ENCODE results near the gene POLR3G. TPM values are rescaled to one million over a fixed set of nuclear protein-coding genes. Genes with fewer than 3 reads are reported as not detected.

The POLR3G gene
- total RNA-seq, 1 donor from 2014 or later, result 28.4 TPM

DNA sequence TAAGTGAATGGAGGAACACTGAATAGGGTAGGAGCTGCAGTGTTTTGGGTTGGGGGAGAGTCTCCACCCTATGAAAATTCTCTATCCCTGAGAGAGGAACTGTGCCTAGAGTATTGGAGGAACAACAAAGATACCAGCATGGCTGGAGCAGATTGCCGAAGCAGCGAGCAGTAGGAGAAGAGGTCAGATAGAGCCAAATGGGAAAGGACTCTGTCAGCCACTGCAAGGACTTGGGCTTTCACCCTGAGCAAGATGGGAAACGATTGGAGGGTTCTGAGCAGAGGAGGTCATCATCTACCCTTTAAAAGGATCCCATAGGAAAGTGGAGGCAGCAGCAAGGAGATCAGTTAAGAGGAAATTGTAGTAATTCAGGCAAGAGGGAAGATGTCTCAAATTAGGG is 59.1 kb downstream of the POLR3G start:
- no peak overlapping the region for H3K4me3 ChIP-seq (ENCODE audit: low read depth, low read length)
- DNase-seq (ENCODE audit: low read depth), result no peak
- TF ChIP-seq, protein P1, sequence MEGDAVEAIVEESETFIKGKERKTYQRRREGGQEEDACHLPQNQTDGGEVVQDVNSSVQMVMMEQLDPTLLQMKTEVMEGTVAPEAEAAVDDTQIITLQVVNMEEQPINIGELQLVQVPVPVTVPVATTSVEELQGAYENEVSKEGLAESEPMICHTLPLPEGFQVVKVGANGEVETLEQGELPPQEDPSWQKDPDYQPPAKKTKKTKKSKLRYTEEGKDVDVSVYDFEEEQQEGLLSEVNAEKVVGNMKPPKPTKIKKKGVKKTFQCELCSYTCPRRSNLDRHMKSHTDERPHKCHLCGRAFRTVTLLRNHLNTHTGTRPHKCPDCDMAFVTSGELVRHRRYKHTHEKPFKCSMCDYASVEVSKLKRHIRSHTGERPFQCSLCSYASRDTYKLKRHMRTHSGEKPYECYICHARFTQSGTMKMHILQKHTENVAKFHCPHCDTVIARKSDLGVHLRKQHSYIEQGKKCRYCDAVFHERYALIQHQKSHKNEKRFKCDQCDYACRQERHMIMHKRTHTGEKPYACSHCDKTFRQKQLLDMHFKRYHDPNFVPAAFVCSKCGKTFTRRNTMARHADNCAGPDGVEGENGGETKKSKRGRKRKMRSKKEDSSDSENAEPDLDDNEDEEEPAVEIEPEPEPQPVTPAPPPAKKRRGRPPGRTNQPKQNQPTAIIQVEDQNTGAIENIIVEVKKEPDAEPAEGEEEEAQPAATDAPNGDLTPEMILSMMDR (conservative IDR thresholded peaks at IDR 0.05; ENCODE audit: low read depth, low read length), result no peak

DNA sequence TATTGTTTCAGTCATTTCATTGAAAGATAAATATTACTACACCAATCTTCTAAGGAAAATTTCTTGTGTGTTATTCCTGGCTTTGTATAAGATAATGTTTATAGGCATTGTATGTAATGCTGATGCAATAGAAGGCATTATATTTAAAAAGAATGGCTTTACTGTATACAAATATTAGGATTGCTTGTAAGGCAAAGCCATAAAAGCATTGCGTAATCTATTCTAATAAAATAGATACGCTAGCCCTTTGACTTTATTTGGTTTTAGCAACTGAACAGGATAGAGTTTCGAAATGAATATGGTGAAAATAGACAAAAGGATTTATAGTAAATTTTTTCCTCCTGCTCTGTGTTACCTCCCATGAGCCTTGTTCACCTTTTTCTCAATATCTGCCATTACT is 60.3 kb downstream of the POLR3G start:
- no peak for DNase-seq (ENCODE audit: low read depth)
- H3K4me3 ChIP-seq (ENCODE audit: low read depth, low read length), result no peak overlapping the region
- TF ChIP-seq, protein P1 (conservative IDR thresholded peaks at IDR 0.05; ENCODE audit: low read depth, low read length), result no peak

- TF ChIP-seq, protein P1 (conservative IDR thresholded peaks at IDR 0.05; ENCODE audit: low read depth, low read length), result no peak
- H3K4me3 ChIP-seq (ENCODE audit: low read depth, low read length), result no peak overlapping the region
- DNase-seq (ENCODE audit: low read depth), result no peak
Measured at GRCh38 chr5:90542827-90543519, 68.3 kb downstream of the POLR3G start.

DNA sequence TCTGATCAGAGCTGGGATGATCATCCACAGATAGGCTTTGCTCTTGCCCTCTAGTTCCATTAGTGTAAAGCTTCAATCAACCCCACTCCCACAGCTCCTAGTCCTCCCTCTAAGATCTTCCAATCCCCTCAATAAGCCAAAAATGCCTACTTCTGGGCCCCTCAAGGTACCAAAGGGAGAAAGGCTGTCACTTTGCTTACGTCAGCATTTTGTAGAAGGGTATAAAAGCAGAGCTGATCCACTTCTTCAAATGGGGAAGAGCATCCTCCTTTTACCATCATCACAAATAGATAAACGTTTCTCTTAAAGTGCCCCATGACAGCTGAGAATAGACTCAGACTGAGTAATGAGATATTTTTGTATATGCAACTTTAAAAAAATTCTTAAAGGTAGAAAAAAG is 70.8 kb downstream of the POLR3G start:
- no peak for DNase-seq (ENCODE audit: low read depth)
- TF ChIP-seq, protein P1 (conservative IDR thresholded peaks at IDR 0.05; ENCODE audit: low read depth, low read length), result no peak
- H3K4me3 ChIP-seq (ENCODE audit: low read depth, low read length), result no peak overlapping the region

DNA sequence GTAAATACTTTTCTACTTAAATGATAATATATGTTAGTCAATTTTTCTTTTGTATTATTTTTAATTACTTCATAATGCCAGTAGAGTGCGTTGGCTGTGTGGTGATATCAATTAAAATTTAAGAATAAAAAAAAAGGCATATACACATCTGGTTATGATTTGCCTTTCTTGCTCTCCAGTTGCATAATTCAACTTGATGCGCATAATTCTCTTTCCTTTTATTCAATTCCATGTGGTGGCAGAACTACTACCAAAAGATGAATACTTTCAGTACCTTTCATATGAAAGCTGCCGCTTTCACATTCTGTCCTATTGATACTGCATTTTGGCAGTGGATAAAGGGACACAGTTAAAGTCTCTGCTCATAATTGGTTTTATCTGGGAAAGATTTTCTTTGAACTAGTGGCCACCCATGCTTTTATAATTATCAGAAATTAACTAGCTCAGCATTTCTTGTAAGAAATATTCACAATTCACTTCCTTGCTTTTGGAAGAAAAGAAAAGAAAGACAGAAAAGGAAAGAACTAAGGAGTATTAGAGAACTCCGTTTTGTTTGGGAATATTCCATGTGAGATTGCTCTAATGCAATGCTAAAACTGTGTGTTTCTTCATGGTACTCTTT is 71.7 kb downstream of the POLR3G start:
- TF ChIP-seq, protein P1 (conservative IDR thresholded peaks at IDR 0.05; ENCODE audit: low read depth, low read length), result no peak
- no peak for DNase-seq (ENCODE audit: low read depth)

DNA sequence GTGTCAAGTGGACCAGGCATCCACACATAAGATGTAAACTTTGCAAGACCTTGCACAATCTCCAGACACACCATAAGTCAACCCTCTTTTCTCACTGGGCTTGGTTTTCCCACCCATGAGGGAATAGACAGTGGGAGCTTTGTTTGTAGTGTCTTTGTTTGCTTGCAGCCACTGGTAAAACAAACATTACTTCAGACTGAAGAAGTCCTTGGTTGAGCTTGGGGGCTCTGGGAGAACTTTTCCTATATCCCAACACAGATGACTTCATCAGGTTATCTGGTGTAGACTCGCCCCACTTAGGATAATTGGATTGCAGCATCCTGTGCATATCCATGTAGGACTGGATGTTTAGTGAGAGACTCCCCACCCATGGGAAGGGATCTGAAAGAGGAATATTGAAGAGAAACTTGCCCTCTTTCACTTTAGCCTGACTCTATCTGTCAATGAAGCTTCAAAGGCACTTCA is 72.4 kb downstream of the POLR3G start:
- TF ChIP-seq, protein P1 (conservative IDR thresholded peaks at IDR 0.05; ENCODE audit: low read depth, low read length), result no peak
- H3K4me3 ChIP-seq (ENCODE audit: low read depth, low read length), result no peak overlapping the region
- DNase-seq (ENCODE audit: low read depth), result no peak

More for the DNA sequence above, 71.7 kb downstream of the POLR3G start:
- no peak overlapping the region for H3K4me3 ChIP-seq (ENCODE audit: low read depth, low read length)
